A549 (cell line): ENCODE measurements around the gene LNPEP. TPM values are rescaled to one million over a fixed set of nuclear protein-coding genes. Genes with fewer than 3 reads are reported as not detected.

ENCODE experiments used
- ATAC-seq, 2 experiments: fragments of 200-7000 bp in 1 of 2; fragments of >200 bp in 1 of 2; cut with Nextera tagmentation in 1 of 2; cut with Tn5 transposase in 1 of 2; 3 replicates each; pipeline versions ENCODE4 v1.8.0 to v1.9.1; 2018 to 2020; ENCODE audit warnings: mild to moderate bottlenecking in 1 of 2, moderate library complexity in 1 of 2
- CTCF ChIA-PET: fragments of 300-600 bp; sonication (Branson Sonifier 250); formaldehyde crosslinking; extraction: SDS; loops from one replicate; lab custom pipeline; 2021; ENCODE audit warnings: antibody characterized with exemption, inconsistent platforms; lab: Yijun Ruan, JAX
- POLR2A ChIA-PET: fragments of 350-600 bp; formaldehyde crosslinking; extraction: SDS; loops from one replicate; lab custom pipeline; 2021; ENCODE audit warnings: antibody characterized with exemption, inconsistent platforms; lab: Yijun Ruan, JAX
- DNase-seq, 2 experiments: peaks; one replicate each; pipeline versions ENCODE4 v3.0.0 to v3.0.0-alpha.2; 2011 to 2016; ENCODE audit warnings: low read depth in 1 of 2, low spot score in 1 of 2
- FAIRE-seq: peaks from 2 replicates; lab custom pipeline; 2011; peaks lifted over from hg19 to GRCh38; lab: Jason Lieb, UNC
- H3K27ac ChIP-seq, 2 experiments: fragments of >200 bp; sonication (Bioruptor Twin); formaldehyde crosslinking; 3 replicates each; pipeline ENCODE4 v1.5.1; 2016 to 2017
- H3K4me1 ChIP-seq: fragments of >200 bp; sonication (Bioruptor Twin); formaldehyde crosslinking; 3 replicates; pipeline ENCODE4 v1.6.1; 2016
- H3K4me2 ChIP-seq: fragments of >200 bp; sonication (Bioruptor Twin); formaldehyde crosslinking; 3 replicates; pipeline ENCODE4 v1.6.1; 2016
- H3K4me3 ChIP-seq: fragments of >200 bp; sonication (Bioruptor Twin); formaldehyde crosslinking; 3 replicates; pipeline ENCODE4 v1.5.1; 2016
- H3K9me3 ChIP-seq: fragments of >200 bp; sonication (Bioruptor Twin); formaldehyde crosslinking; 3 replicates; pipeline ENCODE4 v1.6.1; 2016
- BCL3 ChIP-seq: fragments of >200 bp; sonication (Bioruptor Twin); formaldehyde crosslinking; IDR thresholded peaks from 3 replicates; pipeline ENCODE4 v1.6.1; 2016
- CEBPB ChIP-seq, 2 experiments: fragments of >200 bp in 1 of 2; sonication (Bioruptor Twin) in 1 of 2; formaldehyde crosslinking in 1 of 2; IDR thresholded peaks; 2 replicates each; pipeline ENCODE4 v1.6.1; 2012 to 2016
- CTCF ChIP-seq: fragments of >200 bp; sonication (Bioruptor Twin); formaldehyde crosslinking; IDR thresholded peaks from 3 replicates; pipeline ENCODE4 v1.5.1; 2016
- EHMT2 ChIP-seq: fragments of 200-600 bp; sonication (generic); IDR thresholded peaks from 2 replicates; pipeline ENCODE4 v1.6.1; 2016; ENCODE audit warnings: antibody characterized with exemption, low read depth, mild to moderate bottlenecking, moderate library complexity
- EP300 ChIP-seq, 2 experiments: fragments of >200 bp; sonication (Bioruptor Twin); formaldehyde crosslinking; IDR thresholded peaks; 2 replicates in 1 of 2; 3 replicates in 1 of 2; pipeline ENCODE4 v1.6.1; 2016 to 2017
- ESRRA ChIP-seq: fragments of 150-350 bp; IDR thresholded peaks from 2 replicates; pipeline ENCODE4 v1.6.1; 2014; ENCODE audit warnings: mild to moderate bottlenecking, low read length, borderline replicate concordance
- FOSB ChIP-seq: fragments of 250-450 bp; sonication (Bioruptor Pico); IDR thresholded peaks from 2 replicates; pipeline ENCODE4 v1.5.0; 2020; ENCODE audit warnings: mild to moderate bottlenecking, moderate library complexity
- FOSL2 ChIP-seq, 2 experiments: fragments of 450-650 bp in 1 of 2; fragments of >200 bp in 1 of 2; sonication (Bioruptor Twin) in 1 of 2; formaldehyde crosslinking; IDR thresholded peaks; 2 replicates each; pipeline versions ENCODE4 v1.5.0 to v1.6.1; 2016 to 2020; ENCODE audit warnings: mild to moderate bottlenecking in 1 of 2, moderate library complexity in 1 of 2
- FOXS1 ChIP-seq: fragments of 250-450 bp; sonication (Bioruptor Pico); IDR thresholded peaks from 2 replicates; pipeline ENCODE4 v1.5.0; 2020; ENCODE audit warnings: mild to moderate bottlenecking, moderate library complexity
- HEYL ChIP-seq: fragments of 250-450 bp; sonication (Bioruptor Pico); IDR thresholded peaks from 2 replicates; pipeline ENCODE4 v1.8.0; 2021; ENCODE audit warnings: mild to moderate bottlenecking, moderate library complexity
- HMGXB4 ChIP-seq: fragments of 250-450 bp; sonication (Bioruptor Pico); IDR thresholded peaks from 2 replicates; pipeline ENCODE4 v1.5.0; 2021; ENCODE audit warnings: mild to moderate bottlenecking, moderate library complexity, borderline replicate concordance
- JUN ChIP-seq, 2 experiments: fragments of >200 bp; sonication (Bioruptor Twin); formaldehyde crosslinking; IDR thresholded peaks; 2 replicates in 1 of 2; 3 replicates in 1 of 2; pipeline ENCODE4 v1.6.1; 2016 to 2017
- KDM1A ChIP-seq: fragments of 200-600 bp; sonication (generic); IDR thresholded peaks from 2 replicates; pipeline ENCODE4 v1.6.1; 2016; ENCODE audit warnings: low read depth, mild to moderate bottlenecking
- KDM5A ChIP-seq: fragments of 200-600 bp; sonication (generic); IDR thresholded peaks from 2 replicates; pipeline ENCODE4 v1.6.1; 2016; ENCODE audit warnings: antibody characterized with exemption, mild to moderate bottlenecking
- MYC ChIP-seq: IDR thresholded peaks from 2 replicates; pipeline ENCODE4 v1.6.1; 2012; ENCODE audit warnings: mild to moderate bottlenecking, inconsistent platforms, low read length, improper control_type of control experiment, borderline replicate concordance
- NFE2L2 ChIP-seq: fragments of 150-350 bp; conservative IDR thresholded peaks from 2 replicates; pipeline ENCODE4 v1.6.1; 2014; ENCODE audit warnings: low read length
- NPAS2 ChIP-seq: fragments of 250-450 bp; sonication (Bioruptor Pico); IDR thresholded peaks from 2 replicates; pipeline ENCODE4 v1.8.0; 2022; ENCODE audit warnings: mild to moderate bottlenecking, moderate library complexity, borderline replicate concordance
- NR3C1 ChIP-seq: fragments of >200 bp; sonication (Bioruptor Twin); formaldehyde crosslinking; IDR thresholded peaks from 3 replicates; pipeline ENCODE4 v1.6.1; 2017
- POLR2AphosphoS2 ChIP-seq: conservative IDR thresholded peaks from 2 replicates; pipeline ENCODE4 v1.6.1; 2012; ENCODE audit warnings: low read length, improper control_type of control experiment, inconsistent platforms
- TFCP2L1 ChIP-seq: fragments of 250-450 bp; sonication (Bioruptor Pico); IDR thresholded peaks from 2 replicates; pipeline ENCODE4 v1.5.0; 2021; ENCODE audit warnings: mild to moderate bottlenecking
- TP53 ChIP-seq: fragments of 250-450 bp; sonication (Bioruptor Pico); IDR thresholded peaks from 2 replicates; pipeline ENCODE4 v1.5.0; 2021; ENCODE audit warnings: mild to moderate bottlenecking, moderate library complexity
- USF2 ChIP-seq: fragments of 450-650 bp; IDR thresholded peaks from 2 replicates; pipeline ENCODE4 v1.6.1; 2014; ENCODE audit warnings: antibody characterized with exemption
- ZFP36 ChIP-seq: fragments of 450-650 bp; IDR thresholded peaks from 2 replicates; pipeline ENCODE4 v1.6.1; 2014; ENCODE audit warnings: borderline replicate concordance; ENCODE audit not compliant: partially characterized antibody
- ZNF302 ChIP-seq: fragments of 250-450 bp; sonication (Bioruptor Pico); IDR thresholded peaks from 2 replicates; pipeline ENCODE4 v1.9.0; 2021; ENCODE audit warnings: inconsistent platforms, mild to moderate bottlenecking, moderate library complexity
- WGBS: methylation state at CpG from one replicate; pipeline ENCODE4 v1.1.6; 2017; ENCODE audit errors: missing lambda C conversion rate; 5-methylcytosine and 5-hydroxymethylcytosine counted together
- polyA plus RNA-seq, 4 experiments: library from polyadenylated mRNA; depleted of rRNA in 3 of 4; stranded (reverse); fragments of >200 nt; fragmentation: RNase III in 1 of 4; extraction: RNeasy Plus Mini Kit Qiagen cat#74134 plus additional on column Dnase treatment in 1 of 4; gene quantifications; 2 replicates in 3 of 4; 3 replicates in 1 of 4; pipeline ENCODE4 v1.2.3, GENCODE V29; 2011 to 2017

LNPEP gene
- polyA plus RNA-seq, 2 of the 4 experiments (the other 2 are of a cell fraction), result 5.9 to 19.7 TPM

- ChIA-PET CTCF (interaction anchor here (1.0 kb wide), 1 partner anchor 10 kb away, joined by 3 read pairs; no protein-coding TSS in a partner anchor), POLR2A (no interaction called here)
- TF ChIP-seq NR3C1 (no peak), TFCP2L1 (CRISPR knock-in tag) (no peak), FOXS1 (CRISPR knock-in tag) (no peak), TP53 (no peak), CEBPB (IDR thresholded peaks at IDR 0.05) (no peak), ESRRA (no peak), ZNF302 (CRISPR knock-in tag) (no peak), KDM1A (no peak), POLR2AphosphoS2 (no peak), HMGXB4 (CRISPR knock-in tag) (no peak), NPAS2 (CRISPR knock-in tag) (no peak)
- H3K27ac ChIP-seq, result no peak overlapping the region
- no peak for ATAC-seq
- FAIRE-seq, result no peak
- H3K4me3 ChIP-seq, result no peak overlapping the region
- no peaks in the 10 kb centered on the region for H3K9me3 ChIP-seq
- WGBS, result 88% methylated on average over 1 of the region's 1 CpG
- no peak for DNase-seq
- peak overlapping the region; percentile 52; the same call in 1 of the 3 replicates for H3K4me2 ChIP-seq
- H3K4me1 ChIP-seq, result peaks cover 20% of the 10 kb centered on the region
Measured at GRCh38 chr5:96967400-96967799, 31.5 kb downstream of the LNPEP start.

- Histone ChIP-seq H3K4me3 (no peak overlapping the region), H3K4me2 (peak overlapping the region; percentile 52), H3K9me3 (no peaks in the 10 kb centered on the region), H3K4me1 (peaks cover 20% of the 10 kb centered on the region), H3K27ac (no peak overlapping the region)
- DNase-seq (peak in 1 of 2 experiments; percentile 7), ATAC-seq (peak; percentile 50 to 80; a peak in 4 of 6 replicates), FAIRE-seq (no peak)
- ChIA-PET CTCF (no interaction called here), POLR2A (no interaction called here)
- 18% methylated on average over 1 of the region's 1 CpG for WGBS
- TF ChIP-seq EP300 (IDR thresholded peaks at IDR 0.05) (no peak), FOSL2 (IDR thresholded peaks at IDR 0.05) (no peak), FOSL2 (CRISPR knock-in tag; IDR thresholded peaks at IDR 0.05) (peak; percentile 21; the same call in 1 of the 2 replicates), KDM5A (no peak)
Measured at GRCh38 chr5:96968074-96968473, 32.2 kb downstream of the LNPEP start.

- ATAC-seq (peak; percentile 30 to 62; a peak in 4 of 6 replicates), DNase-seq (no peak), FAIRE-seq (no peak)
- Histone ChIP-seq H3K9me3 (no peaks in the 10 kb centered on the region), H3K4me3 (no peak overlapping the region), H3K27ac (no peak overlapping the region), H3K4me1 (peaks cover 20% of the 10 kb centered on the region), H3K4me2 (peak overlapping the region; percentile 52; the same call in 2 of the 3 replicates)
- ChIA-PET POLR2A (no interaction called here), CTCF (no interaction called here)
- WGBS, result 79% methylated on average over 2 of the region's 2 CpGs
- TF ChIP-seq FOXS1 (CRISPR knock-in tag) (no peak), ZFP36 (no peak), FOSB (no peak), FOSL2 (IDR thresholded peaks at IDR 0.05) (no peak), FOSL2 (CRISPR knock-in tag; IDR thresholded peaks at IDR 0.05) (no peak), USF2 (no peak), HEYL (no peak), BCL3 (no peak), TP53 (no peak), MYC (no peak), NFE2L2 (no peak), EHMT2 (no peak), JUN (IDR thresholded peaks at IDR 0.05) (no peak), POLR2AphosphoS2 (no peak), CTCF (no peak)
Measured at GRCh38 chr5:96968614-96969013, 32.7 kb downstream of the LNPEP start.
